ENCODE data around the gene SCN10A.

GRCh38 chr3:38713121-38713520 lies 102.9 kb downstream of the SCN10A start:
- no peak for TF ChIP-seq POLR2A (IDR thresholded peaks at IDR 0.05)
- TF ChIP-seq CTCF (IDR thresholded peaks at IDR 0.05): no peak

All from body of pancreas (tissue), 4 donors.